HepG2 (cell line): ENCODE measurements around the gene GMCL2. TPM values are rescaled to one million over a fixed set of nuclear protein-coding genes. Genes with fewer than 3 reads are reported as not detected.
A peak's percentile ranks its signal among the peaks of the same experiment; 100 is the strongest.

Source experiments
- ATAC-seq: fragments of 200-7000 bp; cut with Tn5 transposase; 3 replicates; pipeline ENCODE4 v1.9.1; 2020; ENCODE audit warnings: mild to moderate bottlenecking, moderate library complexity
- BruUV-seq: library from RNA; stranded (reverse); fragments of 400-500 nt; replicated peaks from 2 replicates; lab custom pipeline; 2021; lab: Mats Ljungman, UMichigan
- CTCF ChIA-PET: fragments of 300-600 bp; formaldehyde crosslinking; extraction: SDS; loops from one replicate; lab custom pipeline; 2021; ENCODE audit warnings: low total read pairs, inconsistent platforms, low intra/inter-chr PET ratio; lab: Yijun Ruan, JAX
- POLR2A ChIA-PET: fragments of 350-600 bp; sonication (Branson Sonifier 250); formaldehyde crosslinking; loops from one replicate; lab custom pipeline; 2020; ENCODE audit warnings: antibody characterized with exemption, inconsistent platforms; lab: Yijun Ruan, JAX
- DNase-seq: peaks from one replicate; pipeline ENCODE4 v3.0.0-alpha.2; 2015; ENCODE audit warnings: low spot score
- FAIRE-seq: peaks from 3 replicates; lab custom pipeline; 2011; peaks lifted over from hg19 to GRCh38; lab: Jason Lieb, UNC
- H2AFZ ChIP-seq: one replicate; pipeline ENCODE4 v1.6.1; 2011; ENCODE audit warnings: low read length, inconsistent platforms
- H3K27ac ChIP-seq: fragments of 300-600 bp; 3 replicates; pipeline ENCODE4 v1.8.0; 2011; ENCODE audit warnings: mixed run types, mild to moderate bottlenecking, mixed read lengths, low read length, inconsistent platforms; ENCODE audit not compliant: insufficient read depth; ENCODE audit errors: extremely low read length
- H3K27me3 ChIP-seq, 2 experiments: fragments of 200-600 bp in 1 of 2; 2 replicates in 1 of 2; 3 replicates in 1 of 2; pipeline versions ENCODE4 v1.6.0 to v1.8.0; 2011; ENCODE audit warnings: low read length in 2 of 2, mild to moderate bottlenecking in 2 of 2, moderate library complexity in 2 of 2, inconsistent platforms in 1 of 2; ENCODE audit not compliant: insufficient read depth in 2 of 2, control insufficient read depth in 1 of 2
- H3K36me3 ChIP-seq, 2 experiments: fragments of 200-600 bp in 1 of 2; replicated peaks in 1 of 2; 2 replicates in 1 of 2; 3 replicates in 1 of 2; pipeline versions ENCODE4 v1.5.1 to v1.8.0; 2011; ENCODE audit warnings: low read length in 2 of 2, inconsistent platforms in 1 of 2; ENCODE audit not compliant: insufficient read depth in 2 of 2, control insufficient read depth in 1 of 2
- H3K4me1 ChIP-seq: 2 replicates; pipeline ENCODE4 v1.5.1; 2012; ENCODE audit warnings: low read length, inconsistent platforms; ENCODE audit not compliant: insufficient read depth
- H3K4me2 ChIP-seq: 2 replicates; pipeline ENCODE4 v1.6.0; 2011; ENCODE audit warnings: low read depth, low read length, inconsistent platforms
- H3K4me3 ChIP-seq, 3 experiments: fragments of 200-600 bp in 1 of 3; sonication (generic), shearing (Covaris generic) in 1 of 3; replicated peaks in 1 of 3; 2 replicates each; pipeline ENCODE4 v1.5.1; 2011 to 2016; ENCODE audit warnings: low read length in 3 of 3, inconsistent platforms in 2 of 3, low read depth in 2 of 3, mild to moderate bottlenecking in 2 of 3, control low read depth in 1 of 3, mixed read lengths in 1 of 3; ENCODE audit not compliant: insufficient read depth in 1 of 3
- H3K79me2 ChIP-seq: one replicate; pipeline ENCODE4 v1.6.1; 2011; ENCODE audit warnings: low read length, inconsistent platforms; ENCODE audit not compliant: insufficient read depth
- H3K9ac ChIP-seq: 2 replicates; pipeline ENCODE4 v1.6.0; 2011; ENCODE audit warnings: mild to moderate bottlenecking, low read depth, low read length, inconsistent platforms; ENCODE audit not compliant: insufficient read depth
- H3K9me3 ChIP-seq: 2 replicates; pipeline ENCODE4 v1.5.1; 2012; ENCODE audit warnings: mild to moderate bottlenecking, low read length
- H4K20me1 ChIP-seq: 2 replicates; pipeline ENCODE4 v1.6.0; 2011; ENCODE audit warnings: inconsistent platforms, mild to moderate bottlenecking, low read length, moderate library complexity; ENCODE audit not compliant: insufficient read depth
- IKZF4 ChIP-seq: sonication (generic); formaldehyde crosslinking; IDR thresholded peaks from 2 replicates; pipeline ENCODE4 v1.5.1; 2020; ENCODE audit warnings: borderline replicate concordance, mild to moderate bottlenecking, low read depth, missing genetic modification reagents; ENCODE audit errors: not compliant biosample characterization
- JARID2 ChIP-seq: sonication (generic); formaldehyde crosslinking; IDR thresholded peaks from 2 replicates; pipeline ENCODE4 v1.8.1; 2023; ENCODE audit warnings: missing genetic modification reagents, inconsistent platforms; ENCODE audit not compliant: insufficient replicate concordance
- KAT7 ChIP-seq: IDR thresholded peaks from 2 replicates; pipeline ENCODE4 v1.6.1; 2018; ENCODE audit warnings: borderline replicate concordance, missing compliant biosample characterization
- MED13 ChIP-seq: sonication (generic); formaldehyde crosslinking; IDR thresholded peaks from 2 replicates; pipeline ENCODE4 v1.5.0; 2020; ENCODE audit warnings: missing genetic modification reagents
- MED8 ChIP-seq: sonication (generic); formaldehyde crosslinking; IDR thresholded peaks from 2 replicates; pipeline ENCODE4 v1.8.1; 2023; ENCODE audit warnings: mild to moderate bottlenecking, missing genetic modification reagents; ENCODE audit not compliant: insufficient replicate concordance
- NFE2L1 ChIP-seq: sonication (generic); formaldehyde crosslinking; IDR thresholded peaks from 2 replicates; pipeline ENCODE4 v1.4.0; 2020; ENCODE audit warnings: missing genetic modification reagents, mild to moderate bottlenecking, borderline replicate concordance
- SALL1 ChIP-seq: sonication (generic); formaldehyde crosslinking; IDR thresholded peaks from 2 replicates; pipeline ENCODE4 v1.8.0; 2022; ENCODE audit warnings: mild to moderate bottlenecking, missing genetic modification reagents
- SYNCRIP ChIP-seq: fragments of 200-400 bp; formaldehyde crosslinking; IDR thresholded peaks from 2 replicates; pipeline ENCODE4 v1.6.1; 2018; ENCODE audit warnings: mild to moderate bottlenecking, low read depth, low read length; ENCODE audit not compliant: insufficient read depth
- YEATS4 ChIP-seq: sonication (generic); formaldehyde crosslinking; IDR thresholded peaks from 2 replicates; pipeline ENCODE4 v1.4.0; 2020; ENCODE audit warnings: missing genetic modification reagents, borderline replicate concordance
- ZBTB7A ChIP-seq: sonication (generic); formaldehyde crosslinking; IDR thresholded peaks from 2 replicates; pipeline ENCODE4 v1.8.0; 2022; ENCODE audit warnings: mild to moderate bottlenecking, missing genetic modification reagents
- ZNF501 ChIP-seq: sonication (generic); formaldehyde crosslinking; IDR thresholded peaks from 2 replicates; pipeline ENCODE4 v1.5.1; 2020; ENCODE audit warnings: mild to moderate bottlenecking, moderate library complexity, missing genetic modification reagents
- ZSCAN20 ChIP-seq: sonication (generic); formaldehyde crosslinking; IDR thresholded peaks from 2 replicates; pipeline ENCODE4 v1.4.0; 2020; ENCODE audit warnings: missing genetic modification reagents, mild to moderate bottlenecking, borderline replicate concordance
- WGBS: methylation state at CpG from one replicate; pipeline ENCODE4 v1.1.6; 2017; ENCODE audit warnings: low lambda C conversion rate; 5-methylcytosine and 5-hydroxymethylcytosine counted together
- in situ Hi-C: cut with HindIII; loops from 2 replicates; pipeline ENCODE4 v1.10.0; 2017; ENCODE audit warnings: low pct_unique_long_range_greater_than_20kb; ENCODE audit not compliant: extremely low pct_ligation_motif_present
- intact Hi-C: fragments of 100-400 bp; cut with micrococcal nuclease; formaldehyde crosslinking; loops from one replicate; pipeline ENCODE4 v1.10.0; 2022; ENCODE audit not compliant: unreplicated experiment
- polyA plus RNA-seq, 8 experiments: library from polyadenylated mRNA; depleted of rRNA in 3 of 8; stranded (reverse) in 7 of 8; unstranded in 1 of 8; fragments of >200 nt; fragmentation: Illumina TruSeq in 4 of 8; extraction: Trizol in 4 of 8; gene quantifications; 2 replicates each; pipeline versions ENCODE4 v1.2.1 to v1.2.3, GENCODE V29; 2011 to 2016; ENCODE audit warnings: low read depth in 4 of 8, missing spikeins in 1 of 8, mixed read lengths in 1 of 8; ENCODE audit not compliant: insufficient read depth in 1 of 8
- total RNA-seq, 5 experiments: library from RNA; depleted of rRNA; stranded (reverse); fragments of >200 nt; fragmentation: Illumina TruSeq; extraction: Trizol; gene quantifications; 2 replicates each; pipeline ENCODE4 v1.2.3, GENCODE V29; 2016; ENCODE audit warnings: low read depth in 1 of 5
- TF ChIP-seq, protein P1 (sequence below): sonication (generic); formaldehyde crosslinking; IDR thresholded peaks from 2 replicates; pipeline ENCODE4 v1.5.0; 2020; ENCODE audit warnings: missing genetic modification reagents
- TF ChIP-seq, protein P2 (sequence below): fragments of 450-650 bp; IDR thresholded peaks from 2 replicates; pipeline ENCODE4 v1.6.1; 2017
- TF ChIP-seq, protein P3 (sequence below): sonication (generic); formaldehyde crosslinking; IDR thresholded peaks from 2 replicates; pipeline ENCODE4 v1.4.0; 2020; ENCODE audit warnings: missing genetic modification reagents
- TF ChIP-seq, protein P4 (sequence below): conservative IDR thresholded peaks from 2 replicates; pipeline ENCODE4 v1.6.1; 2018; ENCODE audit warnings: missing genetic modification reagents

Gene GMCL2
- total and polyA plus RNA-seq, 2 of the 13 experiments (the other 11 are each of a cell fraction or from before 2014, with no cell fraction given), result 0.03 TPM; not detected in 1

DNA sequence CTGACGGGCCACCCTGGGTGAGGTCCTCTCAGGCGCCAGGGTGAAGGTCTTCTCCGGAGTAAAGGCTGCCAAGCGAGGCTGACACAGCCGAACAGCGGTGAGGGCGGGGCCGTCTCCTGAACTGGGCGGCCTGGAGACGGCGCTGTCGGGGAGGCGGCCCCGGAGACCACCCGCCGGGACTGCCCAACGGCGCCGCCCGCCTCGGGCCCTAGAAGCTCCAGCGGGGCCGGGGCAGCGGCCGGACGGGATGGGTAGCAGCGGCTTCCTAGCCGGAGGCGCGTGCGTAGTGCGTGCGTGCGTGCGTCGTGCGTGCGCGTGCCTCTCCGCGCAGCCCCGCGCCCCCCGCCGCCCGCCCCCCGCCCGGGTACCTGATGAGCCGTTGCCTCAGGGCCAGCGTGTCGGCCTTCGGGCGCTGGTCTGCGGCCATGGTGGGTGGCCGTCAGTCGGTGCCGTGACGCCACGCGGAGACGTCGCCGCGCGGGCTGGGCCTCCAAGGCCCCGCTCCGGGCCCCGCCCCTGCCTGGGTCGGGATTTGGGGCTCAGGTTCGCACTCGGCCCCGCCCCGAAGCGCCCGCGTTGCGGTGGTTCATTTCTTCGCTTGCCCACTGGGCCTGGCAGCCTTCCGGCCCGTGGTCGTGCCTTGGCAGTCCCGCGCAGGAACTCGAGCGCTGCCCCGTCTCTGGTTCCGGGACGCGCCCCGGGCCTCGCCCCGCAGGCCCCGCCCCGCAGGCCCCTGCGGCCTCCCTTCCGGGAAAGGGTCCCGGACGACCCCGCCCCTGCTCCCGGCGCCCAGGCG, 45.2 kb upstream of the GMCL2 start, which contains the start of gene PHYKPL:
Gene PHYKPL (minus strand): TSS at position 679 of the 796 bp plus-strand sequence. CDS start 252 bp downstream, at position 427.
- intact Hi-C loops (no loop called here), in situ Hi-C loops (no loop called here)
- WGBS, result 0% methylated on average over 5 of the region's 102 CpGs
- Histone ChIP-seq H2AFZ (no peak within 1 kb of the TSS), H3K4me1 (peaks cover 61% of the 10 kb centered on the region), H3K79me2 (peaks cover 20% of the 10 kb centered on the region), H3K36me3 (peaks cover 11 to 23% of the 10 kb centered on the region in 2 experiments; a peak in 4 of 5 replicates), H3K9me3 (no peaks in the 10 kb centered on the region), H3K27ac (peak within 1 kb of the TSS; percentile 67), H4K20me1 (no peaks in the 10 kb centered on the region), H3K9ac (peak within 1 kb of the TSS; percentile 83), H3K27me3 (no peaks in the 10 kb centered on the region), H3K4me3 (peak within 1 kb of the TSS; percentile 69 to 93 (median 87)), H3K4me2 (peak within 1 kb of the TSS; percentile 80)
- CTCF ChIA-PET, result no interaction called here
- POLR2A ChIA-PET, result interaction anchor here (0.5 to 3.1 kb wide), 11 partner anchors 11 to 1318 kb away, joined by 3 to 12 read pairs (median 4); partner anchors contain the start of genes HNRNPAB, NHP2 and RUFY1
- BruUV-seq, result no TSS peak
- ATAC-seq, result peak; percentile 79
- DNase-seq, result peak; percentile 36
- FAIRE-seq, result no peak
- TF ChIP-seq ZNF501 (CRISPR knock-in tag) (peak; percentile 40; the same call in 1 of the 2 replicates), MED8 (peak; percentile 65), KAT7 (CRISPR knock-in tag) (peak; percentile 53; the same call in 1 of the 2 replicates), MED13 (CRISPR knock-in tag) (no peak), ZBTB7A (CRISPR knock-in tag) (peak; percentile 92), ZSCAN20 (CRISPR knock-in tag) (peak; percentile 30; the same call in 1 of the 2 replicates), NFE2L1 (CRISPR knock-in tag) (no peak), SALL1 (CRISPR knock-in tag) (peak; percentile 34; the same call in 1 of the 2 replicates), YEATS4 (CRISPR knock-in tag) (peak; percentile 54), SYNCRIP (no peak), JARID2 (CRISPR knock-in tag) (peak; percentile 41), IKZF4 (CRISPR knock-in tag) (no peak)
- TF ChIP-seq, protein P1, sequence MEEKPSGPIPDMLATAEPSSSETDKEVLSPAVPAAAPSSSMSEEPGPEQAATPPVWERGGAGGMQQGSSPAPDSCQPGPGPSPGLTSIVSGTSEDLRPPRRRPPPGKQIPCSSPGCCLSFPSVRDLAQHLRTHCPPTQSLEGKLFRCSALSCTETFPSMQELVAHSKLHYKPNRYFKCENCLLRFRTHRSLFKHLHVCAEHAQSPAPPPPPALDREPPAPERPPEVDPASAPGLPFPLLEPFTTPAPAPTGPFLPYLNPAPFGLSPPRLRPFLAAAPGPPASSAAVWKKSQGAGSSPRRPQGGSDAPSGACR (CRISPR knock-in tag), result peak; percentile 48; the same call in 1 of the 2 replicates
- TF ChIP-seq, protein P2, sequence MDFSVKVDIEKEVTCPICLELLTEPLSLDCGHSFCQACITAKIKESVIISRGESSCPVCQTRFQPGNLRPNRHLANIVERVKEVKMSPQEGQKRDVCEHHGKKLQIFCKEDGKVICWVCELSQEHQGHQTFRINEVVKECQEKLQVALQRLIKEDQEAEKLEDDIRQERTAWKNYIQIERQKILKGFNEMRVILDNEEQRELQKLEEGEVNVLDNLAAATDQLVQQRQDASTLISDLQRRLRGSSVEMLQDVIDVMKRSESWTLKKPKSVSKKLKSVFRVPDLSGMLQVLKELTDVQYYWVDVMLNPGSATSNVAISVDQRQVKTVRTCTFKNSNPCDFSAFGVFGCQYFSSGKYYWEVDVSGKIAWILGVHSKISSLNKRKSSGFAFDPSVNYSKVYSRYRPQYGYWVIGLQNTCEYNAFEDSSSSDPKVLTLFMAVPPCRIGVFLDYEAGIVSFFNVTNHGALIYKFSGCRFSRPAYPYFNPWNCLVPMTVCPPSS, result no peak
- TF ChIP-seq, protein P3, sequence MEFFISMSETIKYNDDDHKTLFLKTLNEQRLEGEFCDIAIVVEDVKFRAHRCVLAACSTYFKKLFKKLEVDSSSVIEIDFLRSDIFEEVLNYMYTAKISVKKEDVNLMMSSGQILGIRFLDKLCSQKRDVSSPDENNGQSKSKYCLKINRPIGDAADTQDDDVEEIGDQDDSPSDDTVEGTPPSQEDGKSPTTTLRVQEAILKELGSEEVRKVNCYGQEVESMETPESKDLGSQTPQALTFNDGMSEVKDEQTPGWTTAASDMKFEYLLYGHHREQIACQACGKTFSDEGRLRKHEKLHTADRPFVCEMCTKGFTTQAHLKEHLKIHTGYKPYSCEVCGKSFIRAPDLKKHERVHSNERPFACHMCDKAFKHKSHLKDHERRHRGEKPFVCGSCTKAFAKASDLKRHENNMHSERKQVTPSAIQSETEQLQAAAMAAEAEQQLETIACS, result peak; percentile 92
- TF ChIP-seq, protein P4, sequence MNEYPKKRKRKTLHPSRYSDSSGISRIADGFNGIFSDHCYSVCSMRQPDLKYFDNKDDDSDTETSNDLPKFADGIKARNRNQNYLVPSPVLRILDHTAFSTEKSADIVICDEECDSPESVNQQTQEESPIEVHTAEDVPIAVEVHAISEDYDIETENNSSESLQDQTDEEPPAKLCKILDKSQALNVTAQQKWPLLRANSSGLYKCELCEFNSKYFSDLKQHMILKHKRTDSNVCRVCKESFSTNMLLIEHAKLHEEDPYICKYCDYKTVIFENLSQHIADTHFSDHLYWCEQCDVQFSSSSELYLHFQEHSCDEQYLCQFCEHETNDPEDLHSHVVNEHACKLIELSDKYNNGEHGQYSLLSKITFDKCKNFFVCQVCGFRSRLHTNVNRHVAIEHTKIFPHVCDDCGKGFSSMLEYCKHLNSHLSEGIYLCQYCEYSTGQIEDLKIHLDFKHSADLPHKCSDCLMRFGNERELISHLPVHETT (CRISPR knock-in tag), result peak; percentile 64; the same call in 1 of the 2 replicates
